ENCODE results near the gene SH3BP2. TPM values are rescaled to one million over a fixed set of nuclear protein-coding genes. Genes with fewer than 3 reads are reported as not detected.

SH3BP2 gene
- total RNA-seq, 2 experiments from 2014 or later, result 82.6 to 83.7 TPM

DNA sequence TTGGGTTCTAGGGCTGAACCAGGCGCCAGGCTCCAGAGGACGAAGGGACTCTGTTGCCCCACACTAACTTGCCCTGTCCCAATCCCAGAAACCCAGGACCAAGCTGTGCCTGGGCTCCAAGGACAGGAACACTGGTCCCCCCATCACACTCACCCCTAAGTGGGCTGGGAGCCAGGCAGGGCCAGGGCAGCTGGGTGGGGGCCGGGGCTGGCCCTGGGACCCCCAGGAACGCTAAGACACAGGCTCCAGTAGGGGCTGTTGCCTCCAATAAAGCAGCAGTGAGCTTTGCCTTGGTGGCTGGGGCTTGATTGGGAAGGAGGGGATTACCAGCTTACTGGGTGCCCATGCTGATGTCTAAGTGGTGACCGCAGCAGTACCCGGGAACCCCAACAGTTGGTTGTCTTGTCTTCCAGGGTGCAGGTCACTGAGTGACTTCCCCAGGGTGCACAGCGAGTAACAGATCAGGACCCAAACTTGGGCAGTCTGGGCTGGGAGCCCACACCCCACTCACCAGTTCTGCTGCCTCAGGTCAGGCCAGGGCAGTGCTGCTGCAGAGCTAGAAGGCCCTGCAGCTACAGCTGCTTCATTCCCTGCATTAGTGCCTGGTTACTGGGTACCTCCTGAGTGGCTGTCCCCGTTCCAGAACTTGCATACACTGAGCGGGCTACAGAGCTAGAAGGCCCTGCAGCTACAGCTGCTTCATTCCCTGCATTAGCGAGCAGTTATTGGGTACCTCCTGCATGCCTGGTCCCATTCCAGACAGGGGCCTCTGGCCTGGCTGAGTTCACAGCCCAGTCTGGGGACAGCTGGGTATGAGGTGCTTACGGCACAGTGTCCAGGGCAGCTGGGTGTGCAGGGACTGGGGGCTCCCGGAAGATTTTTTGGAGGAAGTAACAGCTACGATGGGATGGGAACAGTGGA, 41.4 kb downstream of the SH3BP2 start:
- H3K27ac Mint-ChIP-seq, result peak overlapping the region; percentile 92
- POLR2A ChIA-PET, result interaction anchor here (0.6 to 2.7 kb wide), 7 partner anchors 10 to 129 kb away, joined by 3 to 17 read pairs (median 4); partner anchors contain the start of genes ADD1, GRK4 and NOP14
- H3K27me3 Mint-ChIP-seq, result no peaks in the 10 kb centered on the region
- H3K36me3 Mint-ChIP-seq, result peaks cover 7% of the 10 kb centered on the region
- H3K4me1 Mint-ChIP-seq, result peaks cover 35% of the 10 kb centered on the region
- H3K9me3 Mint-ChIP-seq, result no peaks in the 10 kb centered on the region
- ATAC-seq (ENCODE audit: low read depth) (peak; percentile 2), DNase-seq (peak; percentile 45)
- no peak overlapping the region for H3K4me3 Mint-ChIP-seq

DNA sequence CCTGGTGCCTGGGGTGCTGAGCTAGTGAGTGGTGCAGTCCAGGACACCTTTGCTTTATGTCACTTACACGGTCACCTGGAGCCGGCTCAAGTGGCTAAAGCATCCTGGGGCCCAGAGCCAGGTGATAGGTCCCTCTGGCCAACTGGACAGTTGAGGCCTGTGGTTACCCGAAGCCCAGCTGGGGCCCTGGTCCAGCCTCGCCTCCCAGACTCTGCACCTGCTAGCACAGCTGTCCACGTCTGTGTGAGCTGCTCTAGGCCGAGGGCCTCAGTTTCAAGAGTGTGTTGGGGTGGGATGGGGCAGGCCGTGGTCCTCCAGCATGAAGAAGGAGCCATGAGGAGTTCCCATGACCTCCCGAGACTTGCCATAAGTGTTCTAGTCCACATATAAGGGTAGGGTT, 43.1 kb downstream of the SH3BP2 start:
- H3K4me1 Mint-ChIP-seq, result peaks cover 37% of the 10 kb centered on the region
- DNase-seq, result no peak
- POLR2A ChIA-PET, result interaction anchor here (1.3 to 2.7 kb wide), 4 partner anchors 10 to 50 kb away, joined by 4 to 17 read pairs (median 10); no protein-coding TSS in a partner anchor
- peaks cover 19% of the 10 kb centered on the region for H3K36me3 Mint-ChIP-seq
- no peaks in the 10 kb centered on the region for H3K27me3 Mint-ChIP-seq
- ATAC-seq (ENCODE audit: low read depth), result no peak
- H3K4me3 Mint-ChIP-seq, result peak overlapping the region; percentile 68
- peak overlapping the region; percentile 95 for H3K27ac Mint-ChIP-seq
- H3K9me3 Mint-ChIP-seq, result peaks cover 3% of the 10 kb centered on the region

DNA sequence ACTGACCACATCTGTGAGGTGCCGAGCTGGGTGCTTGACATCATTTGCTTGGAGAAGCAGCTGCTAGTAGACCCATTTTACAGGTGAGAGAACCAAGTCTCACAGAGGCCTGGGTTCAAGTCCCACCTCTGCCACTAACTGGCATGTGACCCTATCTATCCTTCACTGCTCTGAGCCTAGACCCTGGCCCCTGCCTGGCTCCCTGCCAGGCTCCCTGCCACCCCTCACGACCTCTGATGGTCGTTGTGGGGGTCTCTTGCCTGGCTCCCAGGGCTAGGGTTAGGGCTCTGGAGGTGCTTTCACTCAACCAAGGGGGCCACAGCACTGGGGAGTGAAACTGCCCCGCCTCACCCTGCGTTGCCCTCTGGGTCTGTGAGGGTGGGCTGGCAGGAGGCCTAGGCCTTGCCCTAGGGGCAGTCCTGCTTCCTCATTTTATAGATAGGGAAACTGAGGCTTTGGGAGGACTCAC, 43.5 kb downstream of the SH3BP2 start:
- Mint-ChIP-seq H3K9me3 (peaks cover 4% of the 10 kb centered on the region), H3K4me1 (peaks cover 37% of the 10 kb centered on the region), H3K27me3 (no peaks in the 10 kb centered on the region), H3K36me3 (peaks cover 22% of the 10 kb centered on the region), H3K4me3 (peak overlapping the region; percentile 83), H3K27ac (peak overlapping the region; percentile 95)
- POLR2A ChIA-PET, result interaction anchor here (1.5 to 2.7 kb wide), 2 partner anchors 24 to 51 kb away, joined by 4 to 17 read pairs; no protein-coding TSS in a partner anchor
- ATAC-seq (ENCODE audit: low read depth), result no peak
- DNase-seq, result no peak

DNA sequence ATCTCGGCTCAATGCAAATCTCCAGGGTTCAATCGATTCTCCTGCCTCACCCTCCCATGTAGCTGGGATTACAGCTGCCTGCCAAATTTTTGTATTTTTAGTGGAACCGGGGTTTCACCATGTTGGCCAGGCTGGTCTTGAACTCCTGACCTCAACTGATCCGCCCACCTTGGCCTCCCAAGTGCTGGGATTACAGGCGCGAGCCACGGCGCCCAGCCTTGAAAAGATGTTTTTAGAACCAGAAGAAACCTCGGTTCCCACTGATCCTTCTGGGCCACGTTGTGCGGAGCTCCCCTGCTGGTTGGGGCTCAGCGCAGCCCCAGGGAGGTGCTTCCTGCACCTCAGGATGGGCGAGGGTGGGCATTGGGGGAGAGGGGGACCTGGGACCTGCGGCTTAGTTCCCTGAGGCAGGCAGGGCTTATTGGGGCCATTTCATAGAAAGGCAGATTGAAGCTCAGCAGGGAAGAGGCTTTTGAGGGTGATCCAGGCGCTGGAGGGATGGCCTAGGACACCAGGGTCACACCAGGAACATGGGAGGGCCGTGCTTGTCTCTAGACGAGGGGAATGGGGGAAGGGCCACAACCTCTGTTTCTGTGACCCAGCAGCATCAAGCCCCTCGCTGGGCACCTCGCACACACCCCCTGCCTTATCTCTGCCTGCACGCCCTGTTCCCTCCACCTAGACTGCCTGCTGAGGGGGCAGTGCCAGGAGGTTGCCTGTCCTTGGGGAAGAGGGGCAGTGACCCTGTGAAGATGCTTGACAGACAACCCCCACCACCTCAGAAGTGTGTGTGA, 44.4 kb downstream of the SH3BP2 start:
- no peak for DNase-seq
- ATAC-seq (ENCODE audit: low read depth), result peak; percentile 4
- POLR2A ChIA-PET, result interaction anchor here (0.6 to 1.6 kb wide), 5 partner anchors 27 to 202 kb away, joined by 3 to 5 read pairs (median 3); partner anchors contain the start of gene TNIP2
- peak overlapping the region; percentile 95 for H3K27ac Mint-ChIP-seq
- H3K4me3 Mint-ChIP-seq, result peak overlapping the region; percentile 83
- no peaks in the 10 kb centered on the region for H3K27me3 Mint-ChIP-seq
- peaks cover 6% of the 10 kb centered on the region for H3K9me3 Mint-ChIP-seq
- H3K4me1 Mint-ChIP-seq, result peaks cover 40% of the 10 kb centered on the region
- H3K36me3 Mint-ChIP-seq, result peaks cover 23% of the 10 kb centered on the region

DNA sequence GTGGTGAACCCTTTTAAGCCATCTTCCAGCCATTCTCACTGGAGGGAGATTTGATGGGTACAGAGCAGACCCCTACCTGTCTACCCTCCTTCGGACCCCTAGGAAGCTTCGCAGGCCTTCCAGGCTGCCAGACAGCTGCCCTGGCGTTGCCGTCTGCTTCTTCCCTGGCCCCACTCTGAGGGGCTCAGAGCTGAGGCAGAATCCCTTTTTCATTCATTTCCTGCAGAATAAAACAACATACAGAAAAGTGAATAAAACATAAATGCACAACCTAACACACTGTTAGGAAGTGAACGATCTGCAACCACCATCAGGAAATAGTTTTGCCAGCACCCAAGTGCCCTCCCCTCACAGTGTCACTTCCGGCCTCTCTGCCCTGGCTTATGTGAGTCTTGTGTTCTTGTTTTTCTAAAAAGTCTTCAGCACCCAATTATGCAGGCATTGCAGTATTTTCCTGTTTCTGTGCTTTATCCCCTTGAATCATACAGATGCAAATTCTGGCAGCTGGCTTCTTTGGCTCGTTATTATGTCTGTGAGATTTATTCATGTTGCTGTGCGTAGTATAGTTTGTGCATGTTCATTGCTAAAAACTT, 45.1 kb downstream of the SH3BP2 start:
- POLR2A ChIA-PET, result interaction anchor here (0.6 to 1.6 kb wide), 9 partner anchors 19 to 202 kb away, joined by 3 to 5 read pairs (median 3); partner anchors contain the start of gene TNIP2
- Mint-ChIP-seq H3K9me3 (peaks cover 6% of the 10 kb centered on the region), H3K36me3 (peaks cover 23% of the 10 kb centered on the region), H3K4me1 (peaks cover 44% of the 10 kb centered on the region), H3K27me3 (no peaks in the 10 kb centered on the region), H3K27ac (peak overlapping the region; percentile 95), H3K4me3 (peak overlapping the region; percentile 83)
- ATAC-seq (ENCODE audit: low read depth) (peak; percentile 86), DNase-seq (peak; percentile 56)

DNA sequence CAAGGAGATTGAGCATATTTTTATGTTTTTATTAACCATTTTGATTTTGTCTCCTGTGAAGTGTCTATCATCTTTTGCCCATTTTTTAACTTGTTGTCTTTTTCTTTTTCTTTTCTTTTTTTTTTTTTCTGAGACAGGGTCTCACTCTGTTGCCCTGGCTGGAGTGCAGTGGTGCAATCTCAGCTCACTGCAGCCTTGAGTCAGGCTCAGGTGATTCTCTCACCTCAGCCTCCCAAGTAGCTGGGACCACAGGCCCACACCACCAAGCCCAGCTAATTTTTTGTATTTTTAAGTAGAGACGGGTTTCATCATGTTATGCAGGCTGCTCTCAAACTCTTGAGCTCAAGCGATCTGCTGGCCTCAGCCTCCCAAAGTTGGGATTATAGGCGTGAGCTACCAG, 46.2 kb downstream of the SH3BP2 start:
- Mint-ChIP-seq H3K27me3 (no peaks in the 10 kb centered on the region), H3K4me3 (peak overlapping the region; percentile 83), H3K9me3 (peaks cover 6% of the 10 kb centered on the region), H3K27ac (peak overlapping the region; percentile 95), H3K4me1 (peaks cover 45% of the 10 kb centered on the region), H3K36me3 (peaks cover 23% of the 10 kb centered on the region)
- DNase-seq (no peak), ATAC-seq (ENCODE audit: low read depth) (no peak)
- POLR2A ChIA-PET, result interaction anchor here (0.7 to 1.6 kb wide), 7 partner anchors 11 to 97 kb away, joined by 3 to 5 read pairs (median 4); no protein-coding TSS in a partner anchor

DNA sequence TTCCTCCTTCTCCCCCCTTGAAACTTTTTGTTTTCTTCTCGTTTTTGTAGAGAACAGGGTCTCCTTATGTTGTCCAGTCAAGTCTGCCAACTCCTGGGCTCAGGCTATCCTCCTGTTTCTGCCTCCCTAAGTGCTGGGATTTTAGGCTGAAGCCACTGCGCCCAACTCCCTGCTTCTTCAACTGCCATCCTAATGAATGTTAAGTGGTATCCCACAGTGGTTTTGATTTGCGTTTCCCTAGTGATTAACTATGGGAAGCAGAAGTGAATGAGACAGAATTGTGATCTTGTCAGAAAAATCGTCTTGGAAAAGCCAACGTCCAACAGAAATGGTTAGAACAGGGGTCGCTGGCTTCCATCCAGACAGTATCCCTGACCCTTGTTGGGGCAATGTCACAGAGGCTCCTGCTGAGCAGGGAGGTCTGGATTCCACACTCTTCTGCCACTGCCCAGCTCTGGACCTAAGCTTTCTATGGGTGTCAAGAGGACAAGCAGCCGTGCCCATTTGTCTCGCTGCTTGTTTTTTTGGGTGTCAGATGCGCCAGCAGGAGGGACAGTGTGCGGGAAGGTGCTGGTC, 49.9 kb downstream of the SH3BP2 start:
- peak overlapping the region; percentile 91 for H3K27ac Mint-ChIP-seq
- ATAC-seq (ENCODE audit: low read depth) (no peak), DNase-seq (no peak)
- POLR2A ChIA-PET, result interaction anchor here (0.8 to 1.3 kb wide), 3 partner anchors 10 to 358 kb away, joined by 3 to 6 read pairs (median 5); no protein-coding TSS in a partner anchor
- peaks cover 23% of the 10 kb centered on the region for H3K36me3 Mint-ChIP-seq
- peaks cover 39% of the 10 kb centered on the region for H3K4me1 Mint-ChIP-seq
- H3K27me3 Mint-ChIP-seq, result no peaks in the 10 kb centered on the region
- peaks cover 6% of the 10 kb centered on the region for H3K9me3 Mint-ChIP-seq
- peak overlapping the region; percentile 87 for H3K4me3 Mint-ChIP-seq

DNA sequence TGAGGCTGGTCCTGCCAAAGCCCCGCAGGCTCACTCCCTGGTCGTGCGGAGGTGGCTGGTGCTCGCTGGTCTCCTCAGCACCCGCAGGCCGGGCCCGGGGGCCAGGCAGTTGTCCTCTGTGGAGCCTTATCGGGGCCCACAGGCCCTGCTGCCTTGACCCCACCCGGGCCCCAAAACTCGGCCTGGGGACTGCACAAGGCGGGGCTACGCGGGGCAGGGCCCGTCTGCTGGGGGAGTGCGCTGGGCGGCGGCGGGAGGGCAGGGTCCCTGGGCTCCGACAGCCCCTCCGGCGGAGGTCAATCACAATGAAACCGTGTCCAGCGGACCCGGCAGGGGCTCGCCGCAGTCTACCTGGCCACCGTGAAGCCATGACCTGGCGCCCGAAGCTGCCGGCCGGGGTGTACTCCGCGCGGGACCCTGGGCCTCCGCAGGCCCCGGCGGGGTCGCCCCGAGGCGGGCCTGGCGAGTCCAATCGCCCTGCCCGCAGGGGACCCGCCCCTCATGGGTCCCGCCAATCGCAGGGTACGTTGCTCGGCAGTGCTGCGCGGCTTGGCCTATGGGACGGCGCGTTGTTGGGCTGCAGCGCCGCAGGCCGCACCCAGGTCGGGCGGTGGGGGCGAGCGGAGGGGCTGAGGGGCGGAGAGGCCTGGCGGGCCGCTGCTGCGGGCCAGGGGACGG, 50.5 kb downstream of the SH3BP2 start, which contains the start of gene ADD1:
Gene ADD1 (plus strand): TSS at position 582 of the 678 bp plus-strand sequence. CDS start 32,072 bp downstream, outside the sequence.
- H3K4me1 Mint-ChIP-seq, result peaks cover 34% of the 10 kb centered on the region
- peaks cover 6% of the 10 kb centered on the region for H3K9me3 Mint-ChIP-seq
- H3K27me3 Mint-ChIP-seq, result no peaks in the 10 kb centered on the region
- peak; percentile 99 for DNase-seq
- H3K36me3 Mint-ChIP-seq, result peaks cover 23% of the 10 kb centered on the region
- POLR2A ChIA-PET, result interaction anchor here (1.0 to 2.6 kb wide), 4 partner anchors 8 to 358 kb away, joined by 3 to 9 read pairs (median 4); no protein-coding TSS in a partner anchor
- H3K4me3 Mint-ChIP-seq, result peak within 1 kb of the TSS; percentile 94
- ATAC-seq (ENCODE audit: low read depth), result peak; percentile 88
- peak within 1 kb of the TSS; percentile 91 for H3K27ac Mint-ChIP-seq

DNA sequence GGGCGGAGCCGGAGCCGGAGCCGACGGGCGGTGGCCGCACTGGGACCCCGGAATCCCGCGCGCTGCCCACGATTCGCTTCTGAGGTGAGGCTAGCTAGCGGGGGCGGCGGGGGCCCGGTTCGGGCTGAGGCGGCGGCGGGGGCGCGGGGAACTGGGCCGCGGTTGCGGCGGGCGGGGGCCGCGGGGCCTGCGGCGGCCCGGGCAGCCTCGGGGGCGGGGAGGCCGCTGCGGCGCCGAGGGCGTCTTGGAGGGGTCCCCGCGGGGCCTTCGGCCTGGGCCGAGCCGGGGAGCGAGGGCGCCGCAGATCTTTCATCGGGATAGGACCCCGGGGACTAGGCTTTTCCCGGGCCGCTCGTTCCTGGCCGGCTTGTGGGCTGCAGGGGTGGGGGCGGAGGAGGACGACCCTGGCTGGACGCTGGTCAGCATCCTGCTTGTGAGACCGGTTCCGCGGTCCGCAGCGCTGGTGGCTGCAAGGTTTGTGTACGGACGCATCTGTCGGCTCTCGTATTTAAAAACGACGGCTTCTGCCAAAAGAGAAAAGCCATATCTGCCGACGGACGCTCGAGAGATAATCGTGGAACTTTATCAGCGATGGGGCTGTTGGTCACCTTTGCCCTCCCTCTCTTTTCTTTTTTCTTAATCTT, 51.2 kb downstream of the SH3BP2 start:
- ATAC-seq (ENCODE audit: low read depth) (peak; percentile 3), DNase-seq (no peak)
- peaks cover 6% of the 10 kb centered on the region for H3K9me3 Mint-ChIP-seq
- H3K4me1 Mint-ChIP-seq, result peaks cover 28% of the 10 kb centered on the region
- POLR2A ChIA-PET, result interaction anchor here (1.0 to 2.6 kb wide), 5 partner anchors 9 to 359 kb away, joined by 3 to 9 read pairs (median 4); partner anchors contain the start of gene FAM193A
- peak overlapping the region; percentile 94 for H3K4me3 Mint-ChIP-seq
- H3K27ac Mint-ChIP-seq, result peak overlapping the region; percentile 91
- H3K27me3 Mint-ChIP-seq, result no peaks in the 10 kb centered on the region
- H3K36me3 Mint-ChIP-seq, result peaks cover 21% of the 10 kb centered on the region

DNA sequence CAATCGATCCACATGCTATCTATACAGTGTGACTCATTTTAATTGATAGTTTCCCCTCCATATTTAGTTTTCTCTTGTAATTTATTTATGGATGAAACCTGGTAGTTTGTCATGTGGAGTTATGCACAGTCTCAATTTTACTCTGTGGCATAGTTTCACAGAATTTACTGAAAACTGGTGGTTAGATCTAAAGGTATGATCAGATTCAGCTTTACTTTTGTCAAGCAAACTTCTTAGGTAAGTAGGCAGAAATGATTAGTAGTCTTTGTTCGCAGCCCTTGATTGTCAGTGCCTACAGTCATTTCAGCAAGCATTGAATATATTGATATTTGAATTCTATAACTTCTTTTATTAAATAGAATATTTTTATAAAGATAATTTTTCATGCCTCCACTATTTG, 53.3 kb downstream of the SH3BP2 start:
- DNase-seq, result no peak
- H3K27me3 Mint-ChIP-seq, result no peaks in the 10 kb centered on the region
- ATAC-seq (ENCODE audit: low read depth), result no peak
- H3K4me3 Mint-ChIP-seq, result peak overlapping the region; percentile 94
- H3K9me3 Mint-ChIP-seq, result peaks cover 1% of the 10 kb centered on the region
- H3K36me3 Mint-ChIP-seq, result peaks cover 6% of the 10 kb centered on the region
- H3K4me1 Mint-ChIP-seq, result peaks cover 40% of the 10 kb centered on the region
- POLR2A ChIA-PET, result interaction anchor here (2.2 kb wide), 1 partner anchor 11 kb away, joined by 14 read pairs; no protein-coding TSS in a partner anchor
- no peak overlapping the region for H3K27ac Mint-ChIP-seq

DNA sequence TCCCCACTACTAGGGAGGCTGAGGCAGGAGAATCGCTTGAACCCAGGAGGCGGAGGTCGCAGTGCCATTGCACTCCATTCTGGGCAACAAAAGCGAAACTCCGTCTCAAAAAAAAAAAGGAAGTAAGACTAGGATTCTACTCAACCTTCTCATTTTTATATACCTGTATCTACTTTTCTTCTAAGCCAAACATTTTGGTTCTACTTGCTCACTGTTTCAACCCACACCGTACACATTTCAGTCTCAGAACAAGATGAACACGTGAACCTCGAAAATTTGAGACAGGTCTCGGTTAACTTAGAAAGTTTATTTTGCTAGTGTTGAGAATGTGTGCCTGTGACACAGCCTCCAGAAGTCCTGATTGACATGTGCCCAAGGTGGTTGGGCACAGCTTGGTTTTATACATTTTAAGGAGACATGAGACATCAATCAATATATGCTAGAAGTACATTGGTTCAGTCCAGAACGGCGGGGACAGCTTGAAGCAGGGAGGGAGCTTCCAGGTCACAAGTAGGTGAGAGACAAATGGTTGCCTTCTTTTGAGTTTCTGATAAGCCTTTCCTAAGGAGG, 54.5 kb downstream of the SH3BP2 start:
- Mint-ChIP-seq H3K9me3 (no peaks in the 10 kb centered on the region), H3K36me3 (peaks cover 2% of the 10 kb centered on the region), H3K4me3 (no peak overlapping the region), H3K27me3 (no peaks in the 10 kb centered on the region), H3K4me1 (peaks cover 48% of the 10 kb centered on the region), H3K27ac (no peak overlapping the region)
- ATAC-seq (ENCODE audit: low read depth) (no peak), DNase-seq (no peak)
- POLR2A ChIA-PET, result interaction anchor here (1.0 kb wide), 1 partner anchor 116 kb away, joined by 3 read pairs; the partner anchor contains the start of genes GRK4 and NOP14
